MCF 10A (cell line): Measurements from ENCODE around the gene GP1BB. TPM values are rescaled to one million over a fixed set of nuclear protein-coding genes. Genes with fewer than 3 reads are reported as not detected.

Experiments
- BruUV-seq: library from RNA; stranded (reverse); fragments of 400-500 nt; replicated peaks from 2 replicates; lab custom pipeline; 2021; lab: Mats Ljungman, UMichigan
- CTCF ChIA-PET: fragments of 300-600 bp; sonication (Branson Sonifier 250); formaldehyde crosslinking; extraction: SDS; loops from one replicate; lab custom pipeline; 2021; ENCODE audit warnings: antibody characterized with exemption, inconsistent platforms; lab: Yijun Ruan, JAX
- POLR2A ChIA-PET: fragments of 300-600, 350-650 bp; sonication (Branson Sonifier 250); formaldehyde crosslinking; extraction: SDS; loops from one replicate; lab custom pipeline; 2020; ENCODE audit warnings: antibody characterized with exemption, inconsistent platforms; lab: Yijun Ruan, JAX
- DNase-seq: peaks from one replicate; pipeline ENCODE4 v3.0.0-alpha.2; 2018; ENCODE audit not compliant: unreplicated experiment
- H3K27ac Mint-ChIP-seq: one replicate; pipeline ENCODE4 v1.8.0; 2022; ENCODE audit warnings: mild to moderate bottlenecking, low read depth, mixed read lengths; ENCODE audit not compliant: unreplicated experiment
- H3K27me3 Mint-ChIP-seq: one replicate; pipeline ENCODE4 v1.8.0; 2022; ENCODE audit warnings: mixed read lengths; ENCODE audit not compliant: insufficient read depth, unreplicated experiment
- H3K36me3 Mint-ChIP-seq: one replicate; pipeline ENCODE4 v1.8.0; 2022; ENCODE audit warnings: mild to moderate bottlenecking, moderate library complexity, mixed read lengths; ENCODE audit not compliant: insufficient read depth, unreplicated experiment
- H3K4me1 Mint-ChIP-seq: one replicate; pipeline ENCODE4 v1.8.0; 2022; ENCODE audit warnings: mixed read lengths; ENCODE audit not compliant: insufficient read depth, unreplicated experiment
- H3K4me3 Mint-ChIP-seq: one replicate; pipeline ENCODE4 v1.8.0; 2022; ENCODE audit warnings: mild to moderate bottlenecking, moderate library complexity, mixed read lengths; ENCODE audit not compliant: unreplicated experiment
- H3K9me3 Mint-ChIP-seq: one replicate; pipeline ENCODE4 v1.8.0; 2022; ENCODE audit warnings: mixed read lengths; ENCODE audit not compliant: unreplicated experiment
- intact Hi-C: fragments of 100-400 bp; cut with micrococcal nuclease; formaldehyde crosslinking; loops from 2 replicates; pipeline ENCODE4 v1.14.1; 2022
- total RNA-seq: library from RNA; stranded (reverse); gene quantifications from 2 replicates; pipeline ENCODE4 v1.2.3, GENCODE V29; 2022
- TF ChIP-seq, protein P1 (sequence below): fragments of 200-600 bp; IDR thresholded peaks from one replicate; pipeline ENCODE4 v1.8.0; 2022; ENCODE audit warnings: antibody characterized with exemption, mild to moderate bottlenecking; ENCODE audit not compliant: unreplicated experiment

Gene GP1BB
- total RNA-seq, 1 experiment from 2014 or later: 0.37 TPM

DNA sequence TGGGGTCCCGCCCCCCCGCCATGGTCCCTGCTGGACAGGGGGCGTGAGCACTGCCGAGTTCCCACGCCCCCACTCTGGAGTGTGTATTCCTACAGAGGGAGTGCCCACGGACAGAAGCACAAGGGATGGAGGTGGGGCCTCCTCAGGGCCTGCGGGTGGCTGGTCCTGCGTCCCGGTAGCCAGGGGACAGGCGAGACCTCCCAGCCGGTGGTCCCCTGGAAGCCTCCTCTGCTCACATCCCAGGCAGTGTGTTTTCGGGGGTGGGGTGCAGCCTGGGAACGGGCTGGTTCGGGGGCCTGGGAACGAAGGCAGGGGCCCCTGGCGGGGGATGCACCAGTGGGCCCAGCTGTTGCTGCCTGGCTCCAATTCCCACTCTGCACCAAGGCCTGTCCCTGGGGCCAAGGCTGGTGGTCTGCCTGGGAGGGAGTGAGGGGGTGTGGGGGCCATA, 16.1 kb downstream of the GP1BB start:
- Mint-ChIP-seq H3K27me3 (no peaks in the 10 kb centered on the region), H3K36me3 (no peaks in the 10 kb centered on the region), H3K4me1 (no peaks in the 10 kb centered on the region), H3K9me3 (no peaks in the 10 kb centered on the region), H3K4me3 (no peak overlapping the region), H3K27ac (no peak overlapping the region)
- ChIA-PET CTCF (interaction anchor here (1.6 kb wide), 1 partner anchor 17 kb away, joined by 5 read pairs; no protein-coding TSS in a partner anchor), POLR2A (no interaction called here)
- TF ChIP-seq, protein P1, sequence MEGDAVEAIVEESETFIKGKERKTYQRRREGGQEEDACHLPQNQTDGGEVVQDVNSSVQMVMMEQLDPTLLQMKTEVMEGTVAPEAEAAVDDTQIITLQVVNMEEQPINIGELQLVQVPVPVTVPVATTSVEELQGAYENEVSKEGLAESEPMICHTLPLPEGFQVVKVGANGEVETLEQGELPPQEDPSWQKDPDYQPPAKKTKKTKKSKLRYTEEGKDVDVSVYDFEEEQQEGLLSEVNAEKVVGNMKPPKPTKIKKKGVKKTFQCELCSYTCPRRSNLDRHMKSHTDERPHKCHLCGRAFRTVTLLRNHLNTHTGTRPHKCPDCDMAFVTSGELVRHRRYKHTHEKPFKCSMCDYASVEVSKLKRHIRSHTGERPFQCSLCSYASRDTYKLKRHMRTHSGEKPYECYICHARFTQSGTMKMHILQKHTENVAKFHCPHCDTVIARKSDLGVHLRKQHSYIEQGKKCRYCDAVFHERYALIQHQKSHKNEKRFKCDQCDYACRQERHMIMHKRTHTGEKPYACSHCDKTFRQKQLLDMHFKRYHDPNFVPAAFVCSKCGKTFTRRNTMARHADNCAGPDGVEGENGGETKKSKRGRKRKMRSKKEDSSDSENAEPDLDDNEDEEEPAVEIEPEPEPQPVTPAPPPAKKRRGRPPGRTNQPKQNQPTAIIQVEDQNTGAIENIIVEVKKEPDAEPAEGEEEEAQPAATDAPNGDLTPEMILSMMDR: no peak
- intact Hi-C loops: no loop called here
- DNase-seq: no peak
- BruUV-seq: no TSS peak

DNA sequence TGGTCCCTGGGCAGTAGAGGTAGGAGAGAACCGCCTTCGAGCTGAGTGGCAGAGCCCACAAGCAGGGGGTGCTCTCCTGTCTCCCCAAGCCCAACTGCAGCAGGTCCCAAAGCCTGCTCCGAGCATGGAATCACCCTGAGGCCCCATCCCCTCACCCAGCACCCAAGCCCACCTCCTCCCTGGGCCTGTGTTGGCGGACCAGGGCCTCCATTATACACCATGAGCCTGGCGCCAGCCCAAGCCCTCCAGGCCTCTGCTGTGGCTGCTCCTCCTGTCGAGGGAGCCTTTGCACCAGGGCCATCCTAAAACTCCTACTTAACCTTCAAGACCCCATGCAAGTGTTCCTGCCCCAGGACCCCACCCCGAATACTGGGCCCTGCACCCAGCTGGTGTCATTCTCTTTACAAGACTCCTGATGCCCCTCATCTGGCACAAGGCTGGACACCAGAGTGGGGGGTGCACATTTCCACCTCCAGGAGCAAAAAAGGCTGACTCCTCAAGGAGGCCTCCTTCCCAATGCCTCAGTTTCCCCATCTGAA, 16.6 kb downstream of the GP1BB start:
- H3K27ac Mint-ChIP-seq: no peak overlapping the region
- BruUV-seq: no TSS peak
- H3K9me3 Mint-ChIP-seq: no peaks in the 10 kb centered on the region
- H3K36me3 Mint-ChIP-seq: no peaks in the 10 kb centered on the region
- DNase-seq: no peak
- no peaks in the 10 kb centered on the region for H3K4me1 Mint-ChIP-seq
- TF ChIP-seq, protein P1: no peak
- intact Hi-C loops: no loop called here
- no peak overlapping the region for H3K4me3 Mint-ChIP-seq
- POLR2A ChIA-PET: no interaction called here
- no peaks in the 10 kb centered on the region for H3K27me3 Mint-ChIP-seq
- CTCF ChIA-PET: interaction anchor here (1.1 kb wide), 1 partner anchor 8 kb away, joined by 3 read pairs; no protein-coding TSS in a partner anchor

DNA sequence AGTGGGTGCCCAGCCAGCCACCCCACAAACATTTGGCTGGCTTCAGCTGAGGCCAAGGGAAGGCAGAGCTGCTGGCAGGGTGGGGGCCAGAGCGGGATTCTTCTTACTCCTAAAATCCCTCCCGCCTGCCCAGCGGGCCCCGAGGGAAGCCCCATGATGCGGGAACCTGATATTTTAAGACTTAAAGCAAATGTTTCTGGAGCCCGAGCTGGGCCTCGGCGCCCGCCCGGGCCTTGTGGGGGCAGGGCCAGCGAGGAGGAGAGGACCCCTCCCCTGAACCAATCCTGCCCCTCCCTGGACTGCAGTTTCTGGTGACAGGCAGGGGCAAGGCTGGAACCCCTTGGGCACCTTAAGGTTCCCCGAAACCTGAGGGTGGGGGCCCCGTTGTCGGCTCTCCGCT, 17.2 kb downstream of the GP1BB start:
- Mint-ChIP-seq H3K4me1 (no peaks in the 10 kb centered on the region), H3K4me3 (no peak overlapping the region), H3K36me3 (no peaks in the 10 kb centered on the region), H3K27me3 (no peaks in the 10 kb centered on the region), H3K9me3 (no peaks in the 10 kb centered on the region), H3K27ac (no peak overlapping the region)
- no TSS peak for BruUV-seq
- intact Hi-C loops: no loop called here
- TF ChIP-seq, protein P1: no peak
- ChIA-PET CTCF (interaction anchor here (0.6 to 1.1 kb wide), 2 partner anchors 9 to 19 kb away, joined by 3 read pairs; no protein-coding TSS in a partner anchor), POLR2A (no interaction called here)
- no peak for DNase-seq

DNA sequence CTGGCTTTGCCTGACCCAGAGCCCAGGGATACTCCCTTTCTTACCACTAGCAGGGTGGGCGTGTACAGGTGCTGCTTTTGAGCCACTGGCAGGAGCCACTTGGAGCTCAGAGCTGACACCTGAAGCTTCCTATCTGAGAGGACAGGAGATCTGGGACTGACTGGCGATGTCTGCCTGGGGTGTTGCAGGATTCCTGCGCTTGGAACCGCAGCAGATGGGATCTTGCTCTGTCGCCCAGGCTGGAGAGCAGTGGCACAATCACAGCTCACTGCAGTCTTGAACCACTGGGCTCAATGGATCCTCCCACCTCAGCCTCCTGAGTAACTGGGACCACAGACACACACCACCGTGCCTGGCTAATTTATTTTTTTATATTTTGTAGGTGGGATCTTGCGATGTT, 17.7 kb downstream of the GP1BB start:
- no peaks in the 10 kb centered on the region for H3K36me3 Mint-ChIP-seq
- DNase-seq: no peak
- ChIA-PET CTCF (interaction anchor here (0.6 to 2.0 kb wide), 3 partner anchors 9 to 169 kb away, joined by 3 to 7 read pairs (median 3); no protein-coding TSS in a partner anchor), POLR2A (no interaction called here)
- no peaks in the 10 kb centered on the region for H3K4me1 Mint-ChIP-seq
- H3K27me3 Mint-ChIP-seq: no peaks in the 10 kb centered on the region
- intact Hi-C loops: no loop called here
- H3K9me3 Mint-ChIP-seq: no peaks in the 10 kb centered on the region
- BruUV-seq: no TSS peak
- TF ChIP-seq, protein P1: no peak
- no peak overlapping the region for H3K4me3 Mint-ChIP-seq
- H3K27ac Mint-ChIP-seq: no peak overlapping the region
